Aorta (tissue), 5 donors: ENCODE measurements around the gene MMAB. TPM values are rescaled to one million over a fixed set of nuclear protein-coding genes. Genes with fewer than 3 reads are reported as not detected.

Experiments
- ATAC-seq: fragments of 200-7000 bp; cut with Tn5 transposase; one replicate; pipeline ENCODE4 v1.9.1; 2022; ENCODE audit warnings: moderate library complexity; ENCODE audit not compliant: low FRiP score
- DNase-seq, 2 donors: peaks; one replicate each; pipeline ENCODE4 v3.0.0-alpha.2; 2020
- H3K27ac ChIP-seq, 2 donors: one replicate each; pipeline ENCODE4 v1.5.1; 2013; ENCODE audit warnings: low read length in 2 of 2, mild to moderate bottlenecking in 2 of 2, moderate library complexity in 2 of 2, control low read depth in 1 of 2, inconsistent platforms in 1 of 2, low read depth in 1 of 2
- H3K27me3 ChIP-seq, 2 donors: one replicate each; pipeline ENCODE4 v1.6.1; 2013; ENCODE audit warnings: control low read depth in 1 of 2, low read length in 1 of 2, mild to moderate bottlenecking in 1 of 2, moderate library complexity in 1 of 2; ENCODE audit not compliant: insufficient read depth in 2 of 2, control insufficient read depth in 1 of 2
- H3K36me3 ChIP-seq, 2 donors: one replicate each; pipeline ENCODE4 v1.6.1; 2013; ENCODE audit warnings: control low read depth in 1 of 2, low read length in 1 of 2, mild to moderate bottlenecking in 1 of 2; ENCODE audit not compliant: insufficient read depth in 2 of 2, control insufficient read depth in 1 of 2
- H3K4me1 ChIP-seq, 2 donors: one replicate each; pipeline ENCODE4 v1.6.1; 2013; ENCODE audit warnings: low read length in 2 of 2, control low read depth in 1 of 2, mild to moderate bottlenecking in 1 of 2, moderate library complexity in 1 of 2; ENCODE audit not compliant: insufficient read depth in 2 of 2, control insufficient read depth in 1 of 2
- H3K4me3 ChIP-seq, 2 donors: one replicate each; pipeline ENCODE4 v1.5.1; 2013; ENCODE audit warnings: low read length in 2 of 2, control low read depth in 1 of 2, mild to moderate bottlenecking in 1 of 2
- H3K9me3 ChIP-seq: one replicate; pipeline ENCODE4 v1.6.1; 2013; ENCODE audit warnings: mild to moderate bottlenecking, low read length; ENCODE audit not compliant: control insufficient read depth
- WGBS, 2 donors: extraction: QIAGEN DNeasy Blood & Tissue Kit; methylation state at CpG; one replicate each; pipeline ENCODE4 v1.1.7; 2013; 5-methylcytosine and 5-hydroxymethylcytosine counted together
- intact Hi-C, 2 donors: fragments of 100-400 bp; cut with DNase I; formaldehyde crosslinking; loops; one replicate each; pipeline versions ENCODE4 v1.14.2 to v1.15.0; 2022
- polyA plus RNA-seq, 2 donors: library from polyadenylated mRNA; stranded (reverse); fragments of 200-250 nt; gene quantifications; one replicate each; pipeline ENCODE4 v1.2.3, GENCODE V29; 2013
- total RNA-seq, 2 donors: library from RNA; stranded (reverse); fragmentation: NEBNext Ultra II Directional; extraction: Animal tissue kit (Norgen Biotek cat#: 25700); gene quantifications; one replicate each; pipeline ENCODE4 v1.2.1, GENCODE V29; 2021
- donor health status: healthy with polysubstance abuse.
- donor health status: Bipolar disorder and iron deficiency.
- donor health status: DM: no; HTN: no; CAD: no.
- donor health status: DM: no; HTN: no; CAD: no.
- donor health status: DM: yes; HTN: yes; CAD: no.

The MMAB gene
- total and polyA plus RNA-seq, 4 donors, result 17.8 to 32.8 (median 28.7) TPM

GRCh38 chr12:109549613-109550270 lies 23.6 kb downstream of the MMAB start:
- Histone ChIP-seq H3K27me3 (no peaks in the 10 kb centered on the region), H3K9me3 (no peaks in the 10 kb centered on the region), H3K4me3 (no peak overlapping the region), H3K36me3 (no peaks in the 10 kb centered on the region), H3K4me1 (no peaks in the 10 kb centered on the region), H3K27ac (no peak overlapping the region)
- no peak for ATAC-seq
- WGBS, 2 donors, result 28 to 36% methylated on average over 15 of the region's 15 CpGs
- DNase-seq, result no peak
- intact Hi-C loops, result no loop called here

- H3K4me3 ChIP-seq, result no peak overlapping the region
- H3K27ac ChIP-seq, result no peak overlapping the region
- DNase-seq (no peak), ATAC-seq (no peak)
- intact Hi-C loops, result no loop called here
- no peaks in the 10 kb centered on the region for H3K36me3 ChIP-seq
- H3K27me3 ChIP-seq, result no peaks in the 10 kb centered on the region
- H3K9me3 ChIP-seq, result no peaks in the 10 kb centered on the region
- 63 to 73% methylated on average over 4 of the region's 4 CpGs for WGBS, 2 donors
- H3K4me1 ChIP-seq, result no peaks in the 10 kb centered on the region
Measured at GRCh38 chr12:109548258-109548657, 25.0 kb downstream of the MMAB start.

GRCh38 chr12:109547286-109547685 lies 26.0 kb downstream of the MMAB start:
- H3K36me3 ChIP-seq, result no peaks in the 10 kb centered on the region
- intact Hi-C loops, result no loop called here
- no peak overlapping the region for H3K4me3 ChIP-seq
- no peaks in the 10 kb centered on the region for H3K9me3 ChIP-seq
- no peak overlapping the region for H3K27ac ChIP-seq
- no peaks in the 10 kb centered on the region for H3K4me1 ChIP-seq
- H3K27me3 ChIP-seq, result no peaks in the 10 kb centered on the region
- DNase-seq (no peak), ATAC-seq (no peak)
- WGBS, 2 donors, result 88 to 89% methylated on average over 18 of the region's 18 CpGs

GRCh38 chr12:109545826-109546225 lies 27.5 kb downstream of the MMAB start:
- WGBS, 2 donors, result 55 to 58% methylated on average over 5 of the region's 5 CpGs
- intact Hi-C loops, result no loop called here

GRCh38 chr12:109544955-109545531 lies 28.3 kb downstream of the MMAB start:
- no peaks in the 10 kb centered on the region for H3K4me1 ChIP-seq
- H3K27ac ChIP-seq, result no peak overlapping the region
- no peak for ATAC-seq
- intact Hi-C loops, result no loop called here
- H3K4me3 ChIP-seq, result no peak overlapping the region
- no peaks in the 10 kb centered on the region for H3K27me3 ChIP-seq
- H3K9me3 ChIP-seq, result no peaks in the 10 kb centered on the region
- WGBS, 2 donors, result 22 to 27% methylated on average over 7 of the region's 7 CpGs
- DNase-seq, result no peak
- no peaks in the 10 kb centered on the region for H3K36me3 ChIP-seq

More at GRCh38 chr12:109545826-109546225, 27.5 kb downstream of the MMAB start:
- no peaks in the 10 kb centered on the region for H3K4me1 ChIP-seq
- no peaks in the 10 kb centered on the region for H3K36me3 ChIP-seq
- H3K27me3 ChIP-seq, result no peaks in the 10 kb centered on the region
- no peaks in the 10 kb centered on the region for H3K9me3 ChIP-seq
- DNase-seq (no peak), ATAC-seq (no peak)
- no peak overlapping the region for H3K27ac ChIP-seq
- no peak overlapping the region for H3K4me3 ChIP-seq

GRCh38 chr12:109542876-109543275 lies 30.4 kb downstream of the MMAB start:
- no peaks in the 10 kb centered on the region for H3K9me3 ChIP-seq
- H3K4me3 ChIP-seq, result no peak overlapping the region
- no peaks in the 10 kb centered on the region for H3K4me1 ChIP-seq
- H3K27me3 ChIP-seq, result no peaks in the 10 kb centered on the region
- no peak overlapping the region for H3K27ac ChIP-seq
- 85 to 87% methylated on average over 6 of the region's 6 CpGs for WGBS, 2 donors
- DNase-seq (no peak), ATAC-seq (no peak)
- intact Hi-C loops, result no loop called here
- no peaks in the 10 kb centered on the region for H3K36me3 ChIP-seq

- Histone ChIP-seq H3K4me3 (no peak overlapping the region), H3K9me3 (no peaks in the 10 kb centered on the region), H3K27ac (no peak overlapping the region), H3K4me1 (no peaks in the 10 kb centered on the region), H3K36me3 (no peaks in the 10 kb centered on the region), H3K27me3 (no peaks in the 10 kb centered on the region)
- DNase-seq, result no peak
- ATAC-seq, result no peak
- intact Hi-C loops, result no loop called here
- WGBS, 2 donors, result 82 to 84% methylated on average over 2 of the region's 2 CpGs
Measured at GRCh38 chr12:109542014-109542413, 31.3 kb downstream of the MMAB start.

- Histone ChIP-seq H3K36me3 (no peaks in the 10 kb centered on the region), H3K4me1 (no peaks in the 10 kb centered on the region), H3K27ac (no peak overlapping the region), H3K27me3 (no peaks in the 10 kb centered on the region), H3K9me3 (no peaks in the 10 kb centered on the region), H3K4me3 (no peak overlapping the region)
- DNase-seq, result no peak
- 54 to 64% methylated on average over 4 of the region's 4 CpGs for WGBS, 2 donors
- intact Hi-C loops, result no loop called here
- no peak for ATAC-seq
Measured at GRCh38 chr12:109541413-109541726, 31.9 kb downstream of the MMAB start.
